ENCODE data around the gene INSC. TPM values are rescaled to one million over a fixed set of nuclear protein-coding genes. Genes with fewer than 3 reads are reported as not detected.

Gene INSC
- total and polyA plus RNA-seq, 8 donors: 0.34 to 1.1 (median 0.57) TPM

DNA sequence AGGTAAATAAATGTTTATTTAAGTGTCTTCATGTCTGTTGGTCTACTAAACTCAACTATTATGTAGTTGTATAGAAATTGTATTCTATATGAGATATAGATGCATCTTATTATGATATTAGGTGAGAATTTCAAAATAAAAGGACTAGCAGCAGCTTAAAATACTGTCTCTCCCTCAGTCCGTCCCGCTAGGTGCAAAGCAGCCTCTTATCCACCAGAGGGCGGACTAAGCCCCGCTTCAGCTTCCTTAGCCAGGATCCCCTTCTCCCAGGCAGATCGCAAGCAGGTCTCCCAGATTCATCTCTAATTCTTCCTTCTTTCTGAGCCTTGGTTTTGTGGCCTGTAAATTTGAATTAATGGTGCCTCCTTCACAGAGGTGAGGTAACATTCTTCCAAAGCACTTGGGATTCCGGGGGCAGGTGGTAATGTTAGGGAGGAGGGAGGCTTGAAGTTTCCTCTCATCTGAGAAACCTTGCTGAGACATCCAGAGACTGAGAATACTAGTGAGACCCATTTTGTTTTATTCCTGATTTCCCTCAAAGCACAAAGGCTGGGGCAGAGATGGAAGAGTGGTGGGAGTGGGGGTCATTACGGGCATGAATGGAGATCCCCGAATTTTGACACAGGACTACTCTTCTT is 13.5 kb upstream of the INSC start:
- no peak overlapping the region for H3K4me3 ChIP-seq
- intact Hi-C loops (cut with DNase I): loop anchor here (5.0 to 10.0 kb wide), 2 partner anchors 104 to 106 kb away; no protein-coding TSS in a partner anchor
- H3K36me3 ChIP-seq: no peaks in the 10 kb centered on the region
- ATAC-seq (peak; percentile 97), DNase-seq (peak; percentile 52 to 77 (median 68))
- no peaks in the 10 kb centered on the region for H3K27me3 ChIP-seq
- no peaks in the 10 kb centered on the region for H3K9me3 ChIP-seq
- TF ChIP-seq, protein P1, sequence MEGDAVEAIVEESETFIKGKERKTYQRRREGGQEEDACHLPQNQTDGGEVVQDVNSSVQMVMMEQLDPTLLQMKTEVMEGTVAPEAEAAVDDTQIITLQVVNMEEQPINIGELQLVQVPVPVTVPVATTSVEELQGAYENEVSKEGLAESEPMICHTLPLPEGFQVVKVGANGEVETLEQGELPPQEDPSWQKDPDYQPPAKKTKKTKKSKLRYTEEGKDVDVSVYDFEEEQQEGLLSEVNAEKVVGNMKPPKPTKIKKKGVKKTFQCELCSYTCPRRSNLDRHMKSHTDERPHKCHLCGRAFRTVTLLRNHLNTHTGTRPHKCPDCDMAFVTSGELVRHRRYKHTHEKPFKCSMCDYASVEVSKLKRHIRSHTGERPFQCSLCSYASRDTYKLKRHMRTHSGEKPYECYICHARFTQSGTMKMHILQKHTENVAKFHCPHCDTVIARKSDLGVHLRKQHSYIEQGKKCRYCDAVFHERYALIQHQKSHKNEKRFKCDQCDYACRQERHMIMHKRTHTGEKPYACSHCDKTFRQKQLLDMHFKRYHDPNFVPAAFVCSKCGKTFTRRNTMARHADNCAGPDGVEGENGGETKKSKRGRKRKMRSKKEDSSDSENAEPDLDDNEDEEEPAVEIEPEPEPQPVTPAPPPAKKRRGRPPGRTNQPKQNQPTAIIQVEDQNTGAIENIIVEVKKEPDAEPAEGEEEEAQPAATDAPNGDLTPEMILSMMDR (IDR thresholded peaks at IDR 0.05): peak; percentile 88 to 93
- H3K4me1 ChIP-seq: no peaks in the 10 kb centered on the region
- no peak overlapping the region for H3K27ac ChIP-seq

DNA sequence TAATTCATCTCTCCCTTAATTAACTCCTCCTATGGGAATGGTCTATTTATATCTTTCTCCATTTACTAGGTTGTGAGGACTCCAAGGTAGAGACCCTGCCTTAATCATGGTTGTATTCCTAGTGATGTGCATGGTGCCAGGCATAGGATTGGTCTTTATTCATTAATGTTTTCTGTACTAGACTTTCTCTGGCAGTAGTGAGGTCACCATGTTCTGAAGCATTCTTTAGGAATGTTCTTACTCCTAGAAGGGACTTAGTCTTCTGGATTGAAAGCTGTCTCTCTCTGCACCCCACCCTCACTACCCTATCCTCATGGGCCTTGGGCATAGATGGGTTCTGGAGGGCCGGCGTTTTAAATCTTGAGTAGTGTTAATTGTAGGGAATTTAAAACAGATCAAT is 10.6 kb upstream of the INSC start:
- no peaks in the 10 kb centered on the region for H3K4me1 ChIP-seq
- TF ChIP-seq, protein P1 (IDR thresholded peaks at IDR 0.05): no peak
- intact Hi-C loops (cut with DNase I): loop anchor here (5.0 to 10.0 kb wide), 2 partner anchors 101 to 103 kb away; no protein-coding TSS in a partner anchor

DNA sequence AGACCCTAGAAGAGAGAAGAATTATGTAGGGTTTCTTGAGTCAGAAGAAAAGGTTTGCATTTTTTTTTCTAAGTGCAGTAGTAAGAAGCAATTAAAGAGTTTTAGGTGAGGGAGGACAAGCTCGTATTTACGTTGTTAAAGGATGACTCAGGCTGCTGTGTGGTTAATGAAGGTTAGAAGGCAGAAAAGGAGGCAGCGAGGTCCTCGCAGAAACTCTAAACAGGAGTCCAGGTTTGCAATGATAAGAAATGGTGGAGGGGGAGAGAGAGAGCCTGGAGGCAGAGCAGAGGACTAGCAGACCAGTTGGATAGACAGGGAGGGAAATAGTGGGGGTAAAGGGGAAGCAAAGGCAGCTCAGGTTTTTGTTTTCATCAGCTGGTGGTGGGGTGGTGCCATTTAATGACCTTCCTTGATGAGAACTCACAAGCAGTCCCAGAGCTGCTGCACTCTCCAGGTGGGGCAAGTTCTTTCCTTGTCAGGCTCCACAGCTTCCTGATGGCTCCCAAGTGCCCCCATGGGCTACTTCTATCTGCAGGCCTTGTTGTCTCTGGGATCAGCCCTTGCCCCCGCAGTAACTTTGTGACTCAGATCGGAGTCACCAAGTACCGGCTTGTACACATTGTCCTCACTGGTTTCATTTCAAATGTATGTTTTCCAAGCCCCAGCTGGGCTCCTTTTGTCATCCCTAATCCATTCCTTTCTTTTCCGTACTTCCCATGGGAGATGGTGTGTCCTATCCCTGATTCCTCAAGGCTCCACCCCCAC is 8.3 kb upstream of the INSC start:
- H3K27ac ChIP-seq: no peak overlapping the region
- H3K4me1 ChIP-seq: no peaks in the 10 kb centered on the region
- H3K36me3 ChIP-seq: no peaks in the 10 kb centered on the region
- no peaks in the 10 kb centered on the region for H3K9me3 ChIP-seq
- no peaks in the 10 kb centered on the region for H3K27me3 ChIP-seq
- TF ChIP-seq, protein P1 (IDR thresholded peaks at IDR 0.05): no peak
- H3K4me3 ChIP-seq: no peak overlapping the region
- DNase-seq (no peak), ATAC-seq (no peak)
- intact Hi-C loops (cut with DNase I): loop anchor here in 1 of 2 donors (10.0 kb wide), 1 partner anchor 98 kb away; no protein-coding TSS in a partner anchor

More for the DNA sequence above, 10.6 kb upstream of the INSC start:
- no peak for DNase-seq
- H3K27me3 ChIP-seq: no peaks in the 10 kb centered on the region
- no peaks in the 10 kb centered on the region for H3K9me3 ChIP-seq
- H3K36me3 ChIP-seq: no peaks in the 10 kb centered on the region
- no peak for ATAC-seq
- no peak overlapping the region for H3K4me3 ChIP-seq
- H3K27ac ChIP-seq: no peak overlapping the region

DNA sequence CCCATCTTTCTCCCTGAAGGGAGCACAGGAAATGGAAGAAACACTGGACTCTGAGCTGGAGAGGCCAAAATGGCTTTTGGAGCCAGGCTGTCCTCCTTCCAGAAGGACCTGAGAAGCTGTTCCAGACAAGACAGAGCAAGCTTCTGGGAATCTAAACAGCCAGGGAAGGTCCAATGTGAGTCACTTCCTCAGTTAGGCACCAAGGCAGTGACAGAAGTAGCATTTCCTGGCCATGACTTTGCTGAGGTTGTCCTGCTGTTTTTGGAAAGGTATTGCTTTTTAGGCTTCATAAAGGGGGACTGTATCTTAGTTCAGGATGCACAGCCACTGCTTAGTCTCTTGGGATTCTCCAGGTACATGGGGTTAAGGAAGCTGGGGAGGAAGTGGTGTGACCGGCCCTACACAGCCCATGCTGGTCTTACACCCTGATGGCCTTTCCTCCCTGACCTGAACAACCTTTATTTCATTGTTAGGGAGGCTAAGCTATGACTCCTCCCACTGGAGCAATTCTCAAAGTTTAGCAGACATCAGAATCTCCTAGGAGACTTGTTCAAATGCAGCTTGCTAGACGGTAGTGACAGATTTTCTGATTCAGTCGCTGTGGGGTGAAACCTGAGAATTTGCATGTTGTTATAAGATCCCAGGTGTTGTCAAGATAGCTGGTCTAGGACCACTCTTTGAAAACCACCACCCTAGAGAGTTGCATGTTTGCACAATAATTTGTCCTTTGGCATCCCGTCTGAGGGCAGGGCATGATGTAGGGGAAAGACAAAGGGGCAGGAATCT is 6.8 kb upstream of the INSC start:
- Histone ChIP-seq H3K27me3 (no peaks in the 10 kb centered on the region), H3K4me1 (no peaks in the 10 kb centered on the region), H3K36me3 (no peaks in the 10 kb centered on the region), H3K9me3 (no peaks in the 10 kb centered on the region), H3K4me3 (no peak overlapping the region), H3K27ac (no peak overlapping the region)
- no peak for ATAC-seq
- DNase-seq: no peak
- TF ChIP-seq, protein P1 (IDR thresholded peaks at IDR 0.05): no peak
- intact Hi-C loops (cut with DNase I): loop anchor here in 1 of 2 donors (10.0 kb wide), 1 partner anchor 97 kb away; no protein-coding TSS in a partner anchor

Data from left lung (tissue), 10 donors.